T follicular helper cell (primary cell): ENCODE data around the gene TSPAN11.

Source experiments
- DNase-seq: peaks from one replicate; pipeline ENCODE4 v3.0.0-alpha.2; 2020; ENCODE audit warnings: low read depth

Gene TSPAN11

DNA sequence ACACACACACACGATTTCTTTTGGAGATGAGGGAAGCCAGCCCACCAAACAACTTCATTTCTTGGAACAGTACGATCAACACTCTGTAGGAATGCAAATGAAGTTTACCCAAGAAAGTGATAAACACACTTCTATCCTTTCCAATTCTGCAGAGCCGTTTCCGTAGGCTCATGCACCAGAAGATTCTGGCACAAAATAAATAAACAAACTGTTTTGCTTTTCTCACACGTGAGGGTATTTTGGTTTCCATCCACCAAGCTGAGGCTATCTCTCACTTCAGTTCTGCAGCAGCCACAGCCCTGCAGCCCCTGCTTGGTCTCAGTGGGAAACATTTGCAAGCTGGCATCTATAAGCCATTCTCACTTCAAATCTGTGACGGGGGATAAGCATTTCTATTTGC is 15.3 kb upstream of the TSPAN11 start:
- DNase-seq = no peak

DNA sequence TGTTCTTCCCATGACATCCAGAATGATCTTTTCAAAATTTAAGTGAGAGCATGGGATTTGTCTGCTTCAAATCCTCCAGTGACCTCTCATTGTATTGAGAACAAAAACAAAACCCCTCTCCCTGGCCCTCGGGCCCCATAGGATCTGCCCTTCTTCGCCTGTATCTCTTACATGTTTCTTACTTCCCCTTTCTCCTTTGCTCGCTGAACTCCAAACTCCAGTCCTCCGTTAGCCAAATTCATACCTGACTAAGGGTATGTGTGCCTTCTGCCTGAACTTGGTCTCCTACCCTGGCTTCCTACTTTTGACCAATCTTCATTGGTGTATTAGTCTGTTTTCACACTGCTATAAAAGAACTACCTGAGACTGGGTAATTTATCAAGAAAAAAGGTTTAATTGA is 13.2 kb upstream of the TSPAN11 start:
- no peak for DNase-seq

DNA sequence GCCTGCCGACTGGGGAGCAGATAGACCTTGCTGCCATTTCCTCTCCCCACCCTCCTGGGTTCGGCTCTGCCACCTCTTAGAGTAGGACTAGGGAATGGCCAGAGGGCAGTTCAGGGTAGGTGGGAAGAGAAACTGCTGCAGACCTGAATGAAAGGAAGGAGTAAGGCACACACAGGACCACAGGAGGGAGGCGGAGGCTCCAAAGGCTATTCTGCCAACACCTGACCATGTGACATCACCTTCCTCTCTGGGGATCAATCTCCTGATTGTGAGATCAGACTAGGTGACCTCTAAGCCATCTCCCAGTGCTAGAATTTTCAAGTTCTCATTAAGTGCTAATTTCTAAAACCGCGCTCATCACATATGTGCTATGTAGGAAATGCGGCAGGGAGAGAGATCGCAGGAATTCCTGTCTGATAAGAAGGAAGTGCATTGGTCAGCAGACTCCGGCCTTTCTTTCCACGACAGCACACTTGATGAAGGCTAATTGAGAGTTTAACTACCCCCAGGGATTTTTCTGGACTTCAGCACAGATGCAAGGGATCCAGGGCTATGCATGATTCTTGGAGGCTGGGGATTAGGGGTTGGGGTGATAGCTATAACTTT is 11.5 kb upstream of the TSPAN11 start:
- no peak for DNase-seq

DNA sequence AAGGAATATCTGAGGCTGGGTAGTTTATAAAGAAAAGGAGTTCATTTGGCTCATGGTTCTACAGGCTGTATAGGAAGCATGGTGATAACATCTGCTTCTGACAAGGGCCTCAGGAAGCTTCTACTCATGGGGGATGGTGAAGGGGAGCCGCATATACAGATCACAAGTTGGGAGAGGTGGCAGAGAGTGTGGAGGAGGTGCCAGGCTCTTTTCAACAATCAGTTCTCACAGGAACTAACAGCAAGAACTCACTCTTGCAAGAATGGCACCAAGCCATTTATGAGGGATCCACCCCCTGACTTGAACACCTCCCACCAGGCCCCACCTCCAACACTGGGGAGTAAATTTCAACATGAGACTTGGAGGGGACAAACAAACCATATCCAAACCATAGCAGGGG is 3.5 kb upstream of the TSPAN11 start:
- DNase-seq = no peak

DNA sequence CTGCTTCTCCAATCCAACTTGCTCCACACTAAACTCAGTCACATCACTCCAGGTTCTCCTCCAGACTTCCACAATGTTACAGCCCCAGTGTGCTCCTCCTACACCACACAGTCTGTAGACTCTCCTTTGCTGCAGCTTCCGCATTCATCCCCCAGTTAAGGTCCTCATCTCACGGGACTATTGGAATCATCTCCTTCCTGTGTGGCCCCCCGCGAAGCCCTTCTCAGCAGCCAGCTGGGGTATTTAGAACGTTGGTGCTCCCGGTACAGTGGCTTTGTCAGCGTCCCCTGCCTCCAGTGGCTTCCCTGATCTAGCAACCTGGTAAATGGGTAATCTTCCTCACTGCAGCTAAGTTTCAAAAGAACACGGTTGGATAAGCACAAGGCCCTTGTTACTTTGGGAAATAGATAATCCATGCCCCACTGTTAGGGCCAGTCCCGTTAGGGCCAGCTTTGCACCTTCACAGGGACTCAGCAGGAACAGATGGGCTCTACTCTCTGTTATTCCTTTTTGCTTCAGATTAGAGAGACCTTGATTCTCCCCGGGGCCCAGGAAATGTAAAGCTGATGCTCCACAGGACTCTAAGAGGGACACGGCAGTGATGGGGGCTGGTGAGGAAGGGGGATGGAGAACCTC is 823 bp upstream of the TSPAN11 start:
- DNase-seq = no peak

DNA sequence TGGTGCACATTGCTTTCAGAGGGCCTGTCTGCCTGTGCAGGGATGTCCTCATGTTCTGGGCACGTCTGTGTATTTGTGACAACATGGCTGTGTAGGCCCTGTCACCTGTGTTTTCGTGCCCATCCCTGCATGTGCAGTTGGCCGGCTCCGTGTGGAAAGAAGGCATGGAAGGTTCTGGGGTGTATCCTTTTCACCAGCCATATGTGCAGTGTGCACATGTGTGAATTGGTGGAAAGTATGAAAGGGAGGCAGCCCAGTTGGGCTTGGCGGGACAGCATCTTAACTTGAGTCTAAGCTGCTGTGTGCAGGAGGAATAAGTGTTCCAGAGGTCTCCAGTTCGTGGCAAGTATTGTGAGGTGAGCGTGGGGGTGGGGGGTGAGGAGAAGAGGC is 669 bp downstream of the TSPAN11 start:
- no peak for DNase-seq

DNA sequence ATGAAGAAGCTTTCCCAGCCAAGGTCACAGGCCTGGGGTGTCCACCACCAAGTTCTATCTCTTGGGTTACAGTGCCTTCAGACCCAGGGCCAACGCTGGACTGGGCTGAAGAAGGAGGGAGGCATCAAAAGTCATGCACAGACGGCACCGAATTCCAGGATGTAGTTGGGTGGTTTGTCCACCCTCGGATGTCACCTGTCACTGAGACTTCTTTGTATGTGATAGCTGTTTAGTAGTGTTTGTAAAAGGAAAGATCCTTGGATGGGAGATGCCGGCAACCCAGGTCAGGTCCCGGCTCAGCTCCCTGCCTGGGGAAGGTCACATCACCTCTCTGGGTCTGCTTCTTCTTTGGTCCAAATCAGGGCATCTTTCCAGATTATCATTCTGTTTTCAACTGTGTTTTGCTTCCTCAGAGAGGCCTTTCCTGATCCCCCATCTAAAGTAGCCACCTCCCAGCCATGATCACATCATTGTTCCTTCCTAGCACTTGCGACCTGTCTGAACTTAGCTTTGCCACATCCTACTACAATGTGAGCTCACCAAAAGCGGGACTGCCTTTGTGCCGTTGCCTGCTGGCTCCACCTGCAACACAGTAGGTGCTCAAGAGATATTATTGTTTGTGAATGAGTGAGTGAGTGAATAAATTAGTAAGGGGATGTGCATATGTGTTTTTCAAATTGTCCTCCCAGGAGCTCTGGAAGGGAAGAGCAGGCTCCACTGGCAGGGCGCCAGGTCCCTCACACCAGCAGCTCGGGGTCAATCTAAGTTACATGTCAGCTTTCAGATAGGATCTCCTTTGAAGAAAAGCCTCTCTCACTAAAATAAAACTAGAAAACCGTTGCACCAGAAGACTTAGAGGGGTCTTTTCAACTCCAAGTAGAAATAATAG is 2.1 kb downstream of the TSPAN11 start:
- no peak for DNase-seq

DNA sequence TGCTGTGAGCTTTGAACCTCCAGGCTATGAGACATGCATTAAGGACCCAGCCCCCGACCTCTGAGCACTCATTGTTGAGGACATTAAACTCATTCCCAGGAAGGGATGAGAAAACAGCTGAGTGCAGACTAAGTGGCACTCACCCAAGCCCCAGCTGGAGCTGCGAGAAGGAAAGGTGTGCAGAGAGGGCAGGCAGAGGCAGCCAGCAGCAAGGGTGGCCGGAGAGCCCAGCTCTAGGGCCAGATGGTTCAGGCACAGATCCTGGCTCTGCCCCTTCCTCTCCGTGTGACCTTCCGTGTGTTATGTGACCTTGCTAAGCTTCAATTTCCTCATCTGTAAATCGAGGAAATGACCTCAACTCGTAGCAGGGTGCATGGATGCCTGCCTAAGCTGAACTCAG is 3.7 kb downstream of the TSPAN11 start:
- DNase-seq = no peak

DNA sequence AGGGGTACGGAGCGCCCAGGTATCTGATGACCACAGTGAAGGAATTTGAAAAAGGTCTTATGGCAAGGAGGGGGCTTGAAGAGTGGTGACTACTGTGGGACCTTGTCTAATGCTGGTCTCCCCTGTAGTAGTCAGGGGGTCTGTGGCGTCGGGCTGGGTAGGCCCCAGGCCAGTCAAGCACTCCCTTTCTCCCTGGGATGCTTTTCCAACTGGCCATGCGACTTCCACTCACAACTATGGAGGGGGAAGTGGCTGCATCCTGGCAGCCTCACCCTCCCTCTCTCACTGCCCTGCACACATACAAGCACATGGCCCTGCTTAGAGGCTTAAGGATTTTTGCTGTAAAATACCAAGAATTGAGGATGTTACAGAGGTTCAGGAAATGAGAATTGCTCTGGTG is 4.1 kb downstream of the TSPAN11 start:
- DNase-seq = no peak

DNA sequence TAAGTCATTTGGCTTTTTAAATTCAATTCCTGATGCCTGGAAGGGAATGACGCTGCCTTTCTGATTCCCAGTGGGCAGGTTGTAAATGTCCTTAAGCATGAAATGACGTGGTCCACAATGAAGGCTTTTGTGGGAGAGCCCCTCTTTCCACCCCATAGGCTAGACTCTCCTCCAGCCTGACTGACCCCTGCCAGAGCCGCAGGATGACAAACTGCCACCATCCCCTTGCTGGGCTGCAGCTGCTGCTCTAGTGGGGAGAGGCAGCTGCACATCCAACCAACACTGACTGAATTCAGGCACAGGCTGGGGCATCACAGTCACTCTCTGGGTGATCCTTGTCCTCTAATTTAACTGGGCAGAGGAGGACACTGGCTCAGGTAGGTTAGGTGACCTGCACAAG is 6.3 kb downstream of the TSPAN11 start:
- DNase-seq = no peak

DNA sequence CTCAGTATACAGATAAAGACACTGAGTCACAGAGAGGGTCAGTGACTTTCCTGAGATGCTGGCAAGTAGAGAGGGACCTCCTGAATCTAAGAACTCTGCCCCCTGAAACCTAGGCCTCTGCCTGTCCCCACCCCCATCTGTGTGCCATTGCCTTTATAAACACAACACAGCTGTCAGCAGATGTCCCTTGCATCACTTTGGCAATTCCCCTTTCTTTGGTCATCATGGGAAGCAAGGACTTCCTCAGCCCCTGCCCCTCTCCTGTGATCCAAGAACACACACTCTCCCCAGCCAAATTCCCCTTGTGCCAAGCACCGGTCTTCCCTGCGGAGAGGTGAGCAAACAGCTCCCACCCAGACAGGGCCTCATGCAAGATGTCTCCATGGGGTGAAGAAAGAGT is 8.3 kb downstream of the TSPAN11 start:
- DNase-seq = no peak

DNA sequence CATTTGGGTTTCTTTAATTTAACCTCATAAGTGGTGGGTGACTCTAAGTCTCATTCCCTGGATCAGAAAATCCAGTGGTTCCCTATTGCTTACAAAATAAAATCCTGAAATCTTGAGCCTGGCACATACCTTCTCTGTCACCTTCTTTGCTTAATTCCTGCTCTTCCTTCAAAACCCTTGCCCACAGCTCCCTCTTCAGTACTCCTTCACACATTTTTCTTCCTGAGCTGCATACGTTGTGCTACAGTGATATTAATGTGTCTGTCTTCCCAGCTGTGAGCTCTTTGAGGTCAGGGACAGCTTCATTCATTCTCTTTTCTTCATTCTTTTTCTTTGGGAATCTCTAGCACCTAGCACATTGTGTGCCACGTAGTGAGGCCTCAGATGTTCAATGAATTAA is 9.5 kb downstream of the TSPAN11 start:
- no peak for DNase-seq

DNA sequence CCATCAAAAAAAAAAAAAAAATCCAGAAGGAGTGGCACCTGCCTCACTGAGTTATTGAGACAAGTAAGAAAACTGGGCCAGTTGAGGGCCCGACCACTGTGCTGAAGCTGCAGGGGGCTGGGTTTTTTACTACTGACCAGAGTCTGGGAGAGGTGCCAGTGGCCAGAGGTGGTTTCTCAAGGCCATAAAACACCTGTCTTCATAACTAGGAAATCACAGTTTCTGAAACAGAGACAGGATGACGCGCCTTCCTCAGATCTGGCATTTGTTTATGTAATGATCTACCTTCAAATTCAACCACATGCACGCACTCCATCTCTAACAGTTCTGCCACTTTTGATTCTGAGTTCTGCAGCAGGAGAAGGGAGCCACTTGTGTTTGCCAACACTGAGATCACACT is 12.7 kb downstream of the TSPAN11 start:
- DNase-seq = no peak

DNA sequence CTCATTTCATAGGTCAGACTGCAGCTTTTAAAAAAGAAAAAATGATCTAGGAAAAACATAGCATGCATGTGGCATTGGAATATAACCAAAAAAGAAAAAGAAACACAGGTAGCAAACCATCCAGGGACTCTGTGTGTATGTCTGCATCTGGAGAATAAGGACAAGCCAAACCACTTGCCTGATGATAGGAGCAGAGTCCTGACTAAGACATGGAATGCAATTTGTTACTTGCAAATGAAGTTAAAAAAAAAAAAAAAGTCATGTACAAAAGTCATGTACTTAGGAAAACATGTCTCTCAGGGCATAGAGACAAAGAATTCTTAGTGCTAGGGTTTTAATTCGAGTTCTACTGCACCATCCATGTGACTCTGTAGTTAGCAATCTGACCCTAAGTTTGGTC is 15.9 kb downstream of the TSPAN11 start:
- DNase-seq = no peak

DNA sequence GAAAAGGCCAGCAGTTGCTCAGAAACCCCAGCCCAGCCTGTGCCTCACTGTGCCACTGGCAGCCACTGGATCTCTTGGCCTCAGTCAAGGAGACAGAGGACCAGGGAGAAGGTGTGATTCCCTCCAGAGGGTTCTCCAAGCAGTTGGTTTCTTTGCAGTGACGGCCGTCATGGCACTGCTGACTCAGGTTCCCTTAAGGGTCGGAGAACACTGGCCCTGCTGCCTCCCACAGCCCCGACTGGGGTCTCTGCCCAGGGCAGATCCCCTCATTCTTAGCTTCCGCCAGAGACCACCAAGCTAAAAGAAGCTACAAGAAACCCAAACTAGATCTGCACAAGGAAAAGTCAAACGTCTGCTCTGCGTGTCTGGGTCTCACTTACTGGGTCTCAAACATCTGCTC is 16.4 kb downstream of the TSPAN11 start:
- DNase-seq = no peak

DNA sequence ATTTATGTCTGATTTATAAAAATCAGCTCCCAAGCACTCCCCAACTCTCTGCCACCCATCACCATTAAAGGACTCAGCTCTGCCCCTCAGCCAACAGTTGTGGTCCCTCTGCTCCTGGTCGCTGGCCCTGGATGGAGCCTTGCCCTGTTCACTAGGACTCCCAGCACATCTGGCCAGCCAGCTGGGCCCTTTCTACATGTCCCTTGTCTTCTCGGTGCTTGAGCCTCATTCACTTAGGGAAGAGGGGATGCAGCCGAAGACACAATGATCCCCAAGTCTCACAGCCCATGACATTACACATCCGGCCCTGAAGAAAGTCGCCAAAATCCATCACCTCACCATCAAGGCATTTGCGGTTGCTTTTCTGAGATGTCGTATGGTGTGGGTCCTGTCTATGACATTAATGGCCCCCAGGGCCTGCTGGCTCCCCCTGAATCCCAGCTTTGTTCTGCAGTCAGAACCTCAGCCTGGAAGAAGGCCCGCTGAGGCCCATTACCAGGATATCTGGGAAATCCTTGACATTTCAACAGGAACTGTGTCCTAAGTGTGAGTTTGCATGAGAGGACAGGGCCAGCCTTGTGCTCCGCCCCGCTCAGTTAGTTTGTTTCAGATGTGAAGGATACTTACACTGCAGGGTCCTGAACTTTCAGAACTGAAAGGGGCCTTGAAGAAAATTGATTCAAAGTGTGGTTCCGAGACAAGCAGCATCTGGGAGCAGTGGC is 19.1 kb downstream of the TSPAN11 start:
- DNase-seq = no peak

DNA sequence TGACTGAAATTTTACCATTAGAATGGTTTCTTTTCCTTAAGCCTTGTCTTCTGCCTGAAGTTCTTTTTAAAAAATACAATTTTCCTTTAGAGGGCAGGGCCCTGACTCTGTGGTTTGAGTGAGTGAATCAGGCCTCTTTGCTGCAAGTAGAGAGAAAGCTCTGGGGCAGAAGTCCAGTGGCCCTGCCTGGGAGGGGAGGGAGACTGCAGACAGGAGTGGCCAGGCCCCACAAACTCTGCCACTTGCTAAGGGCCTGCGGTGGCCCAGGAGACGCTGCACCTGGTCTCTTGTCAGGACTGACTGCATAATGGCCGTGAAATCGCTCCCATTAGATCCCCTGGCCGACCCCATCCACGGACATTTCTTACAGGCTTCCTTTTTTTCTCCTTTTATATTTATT is 25.5 kb downstream of the TSPAN11 start:
- DNase-seq = no peak

DNA sequence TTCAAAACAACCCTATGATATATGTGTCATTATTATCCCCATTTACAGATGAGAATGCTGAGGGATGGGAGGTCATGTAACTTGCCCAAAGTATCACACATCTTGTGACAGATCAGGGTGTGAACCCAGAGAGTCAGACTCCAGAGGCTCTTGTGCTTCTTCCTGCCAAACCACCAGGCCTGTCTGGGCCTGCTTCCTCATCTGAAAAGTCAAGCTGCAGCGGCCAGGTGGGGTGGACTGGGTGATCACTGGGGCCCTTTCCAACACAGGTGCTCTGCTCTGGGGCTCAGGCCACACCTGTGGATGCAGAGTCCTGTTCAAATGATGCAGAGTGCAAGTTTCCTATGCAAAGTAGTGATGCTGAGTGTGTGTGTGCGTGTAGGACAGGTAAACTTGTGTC is 26.7 kb downstream of the TSPAN11 start:
- DNase-seq = no peak

DNA sequence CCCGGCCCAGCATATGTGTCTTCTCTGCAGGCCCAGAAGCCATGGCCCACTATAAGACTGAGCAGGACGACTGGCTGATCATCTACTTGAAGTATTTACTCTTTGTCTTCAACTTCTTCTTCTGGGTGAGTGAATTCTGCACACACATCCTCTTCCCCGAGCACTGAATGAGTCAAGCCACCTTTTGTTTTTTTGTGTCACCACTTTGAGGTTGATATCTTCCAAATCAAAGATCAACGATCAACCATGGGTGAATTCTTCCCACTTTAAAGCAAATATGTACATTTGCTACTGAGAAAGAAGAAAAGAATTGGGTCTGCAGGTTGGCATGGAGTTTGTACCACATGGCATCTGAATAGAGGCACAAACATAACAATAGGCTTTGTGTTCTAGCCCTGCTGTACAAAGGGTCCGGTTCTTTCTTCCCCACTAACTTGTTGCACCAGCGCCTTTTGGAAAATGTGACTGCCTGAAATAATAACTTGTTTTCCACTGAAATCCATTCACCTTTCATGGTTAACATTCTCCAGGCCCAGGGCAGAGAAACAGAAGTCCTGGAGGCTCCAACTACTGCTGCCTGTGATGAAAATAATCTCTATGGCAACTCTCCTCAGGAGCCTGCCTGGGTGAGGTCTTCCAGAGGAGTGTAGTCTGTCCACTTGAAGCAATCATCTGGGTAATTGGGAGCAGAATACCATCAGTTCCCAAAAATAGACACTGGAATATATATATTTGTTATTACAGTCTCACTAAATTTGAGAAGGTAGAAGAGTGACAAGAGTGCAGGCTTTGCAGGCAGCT is 27.6 kb downstream of the TSPAN11 start:
- DNase-seq = no peak

DNA sequence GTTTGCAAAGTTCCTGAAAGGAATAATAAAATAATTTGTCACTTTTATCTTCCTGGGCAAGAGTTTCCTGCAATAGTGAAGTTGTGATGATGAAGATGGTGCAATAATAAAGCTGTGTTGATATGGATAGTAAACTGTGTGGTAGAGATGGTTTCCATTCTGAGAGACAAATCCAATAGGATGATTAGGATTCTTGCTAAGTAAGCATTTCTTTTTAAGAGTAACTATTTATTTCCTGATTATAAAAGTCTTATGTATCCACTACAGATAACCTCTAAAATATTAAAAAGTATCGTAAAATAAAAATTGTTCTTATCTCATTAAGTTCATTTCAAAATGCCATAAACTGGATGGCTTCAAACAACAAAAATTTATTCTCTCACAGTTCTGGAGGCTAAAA is 28.7 kb downstream of the TSPAN11 start:
- no peak for DNase-seq

DNA sequence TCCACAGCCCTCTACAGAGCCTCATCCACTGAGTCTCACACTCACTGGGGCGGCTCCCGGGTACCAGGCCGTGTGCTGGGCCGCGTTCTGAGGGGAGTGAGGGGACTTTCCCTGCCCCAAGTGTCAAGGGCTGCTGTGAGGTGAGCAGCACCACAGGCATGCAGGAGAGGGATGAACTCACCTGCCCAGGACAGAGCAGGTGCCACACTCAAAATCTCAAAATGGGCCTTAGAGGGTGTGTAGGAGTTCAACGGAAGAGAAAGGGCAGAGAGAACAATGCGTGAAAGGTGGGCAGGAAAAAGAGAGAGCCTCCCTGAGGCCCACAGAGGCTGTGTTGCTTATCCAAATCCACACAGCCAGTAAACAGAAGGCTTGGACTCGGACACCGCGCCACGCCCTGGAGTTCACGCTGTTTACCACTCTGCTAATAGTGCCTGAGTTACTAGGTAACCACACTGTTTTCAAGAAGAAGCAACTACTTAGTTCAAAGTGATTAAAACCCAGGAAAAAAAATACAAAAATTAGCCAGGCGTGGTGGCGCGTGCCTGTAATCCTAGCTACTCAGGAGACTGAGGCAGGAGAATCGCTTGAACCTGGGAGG is 32.7 kb downstream of the TSPAN11 start:
- DNase-seq = no peak
